Measurements from ENCODE around the gene FMN1.
"Not testable (repeated sequence)": the region's sequence is repeated elsewhere in the genome, so short reads cannot be mapped to it uniquely, and the experiment has no call there.

FMN1 gene

DNA sequence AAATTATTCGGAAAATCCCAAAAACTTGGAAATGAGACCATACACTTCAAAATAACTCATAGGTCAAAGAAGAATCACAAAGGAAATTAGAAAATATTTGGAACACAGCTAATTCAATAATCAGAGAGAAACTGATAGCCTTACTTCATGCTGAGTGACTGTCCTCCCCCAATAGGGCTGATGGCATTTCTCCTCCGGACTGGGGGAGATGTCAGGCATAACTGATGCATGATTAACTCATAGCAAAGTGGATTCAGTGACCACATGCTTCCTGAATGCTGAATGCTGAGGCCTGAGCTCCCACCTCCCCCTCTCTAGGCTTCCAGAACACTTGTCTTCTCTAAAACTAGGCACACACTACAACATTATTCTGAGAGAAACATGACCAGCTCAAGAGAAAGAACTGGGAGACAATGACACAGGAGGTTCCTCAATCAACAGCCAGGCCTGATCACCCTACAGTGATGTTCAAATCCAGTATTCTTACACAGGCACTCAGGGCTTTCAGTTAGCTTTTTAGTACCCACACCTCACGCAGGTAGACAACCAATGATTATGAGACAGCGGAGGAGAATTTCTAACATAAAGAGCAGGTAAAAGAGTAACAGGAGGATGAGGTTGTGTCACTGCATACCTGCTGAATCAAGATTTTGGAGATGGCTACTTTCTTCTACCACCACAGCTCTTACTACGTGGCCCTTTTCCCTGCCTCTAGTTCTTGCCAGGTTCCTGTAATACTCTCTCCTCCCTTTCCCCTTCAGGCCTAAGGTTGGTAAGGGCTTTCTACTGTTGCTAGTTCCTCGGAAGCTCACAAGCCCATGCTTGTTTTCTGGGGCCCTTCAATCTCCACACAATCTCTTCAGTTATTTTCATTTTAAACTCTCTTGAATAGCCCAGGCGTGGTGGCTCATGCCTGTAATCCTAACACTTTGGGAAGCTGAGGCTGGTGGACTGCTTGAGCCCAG, 96.1 kb downstream of the FMN1 start:
- DNase-seq (ENCODE audit: insufficient read length, low spot score) (peak; percentile 41), FAIRE-seq (peak; percentile 76)

DNA sequence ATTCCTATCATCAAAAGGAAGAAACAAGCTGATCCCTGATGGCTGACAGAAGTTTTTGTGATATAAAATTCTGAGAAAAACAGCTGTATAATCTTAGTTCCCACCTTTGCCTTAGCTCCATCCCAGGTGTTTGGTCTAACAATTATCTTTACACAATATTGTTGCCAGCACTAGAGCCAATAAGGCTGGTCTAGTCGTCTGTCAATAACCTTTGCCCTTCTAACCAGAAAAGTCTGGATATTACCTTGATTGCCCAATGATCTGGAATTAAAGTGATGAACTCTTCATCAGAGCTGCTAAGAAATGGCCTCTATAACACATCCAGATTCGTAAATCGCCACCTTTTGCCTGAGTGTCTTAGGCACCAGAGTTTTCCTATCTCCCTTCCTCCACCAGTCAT, 98.4 kb downstream of the FMN1 start:
- FAIRE-seq: no peak
- DNase-seq (ENCODE audit: insufficient read length, low spot score): no peak

DNA sequence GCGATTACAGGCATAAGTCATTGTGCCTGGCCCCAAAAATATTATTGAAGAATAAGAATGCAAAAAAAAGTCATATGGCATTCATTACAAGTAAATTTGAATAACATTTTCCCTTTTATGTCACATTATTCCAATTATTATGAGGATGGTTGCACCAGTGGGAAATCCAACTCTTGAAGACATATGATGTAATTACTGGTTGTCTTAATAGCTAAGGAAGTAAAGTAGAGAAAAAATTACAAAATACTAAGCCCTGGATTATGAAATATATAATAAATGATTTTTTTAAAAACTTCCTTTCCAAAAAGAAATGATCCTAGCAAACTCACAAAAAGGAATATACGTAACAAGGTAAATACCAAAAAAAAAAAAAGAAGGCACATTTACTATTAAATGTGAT, 98.9 kb downstream of the FMN1 start:
- FAIRE-seq (no peak), DNase-seq (ENCODE audit: insufficient read length, low spot score) (no peak)

DNA sequence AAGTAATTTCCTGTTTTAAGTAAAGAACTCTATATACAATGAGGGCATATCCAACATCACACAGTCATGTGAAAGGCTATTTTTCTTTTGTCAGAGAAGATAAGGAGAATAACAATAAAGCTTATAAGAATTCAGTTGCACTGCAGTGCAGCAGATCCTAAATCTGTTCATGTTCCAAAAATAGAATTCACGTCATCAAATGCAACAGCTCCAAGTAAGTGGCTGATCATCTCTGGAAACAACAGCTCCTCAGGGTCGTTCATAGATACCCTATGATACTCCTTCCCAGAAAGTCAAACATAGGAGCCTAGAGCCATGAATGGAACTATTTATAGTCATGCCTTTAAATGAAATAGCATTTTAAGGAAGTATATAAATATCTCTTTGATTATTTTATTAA, 100.2 kb downstream of the FMN1 start:
- DNase-seq (ENCODE audit: insufficient read length, low spot score) (no peak), FAIRE-seq (no peak)

DNA sequence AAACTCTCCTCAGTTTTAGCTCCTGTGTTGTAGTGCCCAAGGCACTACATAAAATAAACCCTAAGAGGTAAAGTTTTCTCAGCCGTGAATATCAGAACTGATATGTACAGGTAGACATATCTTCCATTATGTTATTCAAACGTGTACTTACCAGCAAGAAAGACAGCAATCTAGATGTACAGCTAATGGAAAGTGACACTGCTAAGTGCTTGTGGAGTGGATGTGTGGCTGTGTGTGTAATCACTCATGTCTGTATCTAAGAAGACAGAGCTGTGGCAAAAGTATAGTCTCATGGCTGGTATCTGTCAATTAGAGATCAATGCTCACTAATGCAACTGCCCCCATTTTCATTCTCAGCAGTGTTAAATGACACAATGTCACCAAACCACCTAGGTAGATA, 101.3 kb downstream of the FMN1 start:
- FAIRE-seq: no peak

DNA sequence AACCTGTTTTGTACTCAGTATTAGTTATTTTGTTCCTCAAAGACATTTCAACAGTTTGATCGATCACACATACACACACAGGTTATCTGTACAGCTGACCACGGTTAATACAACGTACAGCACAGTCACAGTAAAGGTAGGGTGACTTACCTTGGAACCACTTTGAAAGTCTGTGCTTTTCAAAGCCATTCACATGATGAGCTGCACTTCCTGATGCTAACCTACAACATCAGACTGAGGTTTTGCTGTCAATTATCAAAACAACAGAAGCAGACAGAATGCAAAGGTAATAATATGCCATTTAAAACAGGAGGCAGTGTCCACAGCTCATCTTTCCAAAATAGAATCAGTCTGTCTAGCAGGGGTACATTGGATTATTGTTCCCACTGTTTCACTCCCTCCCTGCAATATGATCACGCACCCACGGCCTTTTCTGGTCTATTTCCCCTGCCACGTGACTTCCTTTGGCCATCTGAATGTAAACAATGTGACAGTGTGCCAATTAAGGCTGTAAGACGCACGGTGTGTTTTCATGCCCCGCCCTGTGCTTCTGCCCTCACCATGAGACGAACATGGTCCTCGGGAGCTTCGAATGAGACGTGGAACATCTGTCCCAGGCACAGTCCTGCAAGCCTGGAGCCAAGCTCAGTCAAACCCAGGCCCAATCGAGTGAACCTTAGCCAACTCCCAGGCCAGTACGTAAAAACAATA, 102.4 kb downstream of the FMN1 start:
- DNase-seq (ENCODE audit: insufficient read length, low spot score) (no peak), FAIRE-seq (peak; percentile 16)

More for the DNA sequence above, 101.3 kb downstream of the FMN1 start:
- DNase-seq (ENCODE audit: insufficient read length, low spot score): no peak

DNA sequence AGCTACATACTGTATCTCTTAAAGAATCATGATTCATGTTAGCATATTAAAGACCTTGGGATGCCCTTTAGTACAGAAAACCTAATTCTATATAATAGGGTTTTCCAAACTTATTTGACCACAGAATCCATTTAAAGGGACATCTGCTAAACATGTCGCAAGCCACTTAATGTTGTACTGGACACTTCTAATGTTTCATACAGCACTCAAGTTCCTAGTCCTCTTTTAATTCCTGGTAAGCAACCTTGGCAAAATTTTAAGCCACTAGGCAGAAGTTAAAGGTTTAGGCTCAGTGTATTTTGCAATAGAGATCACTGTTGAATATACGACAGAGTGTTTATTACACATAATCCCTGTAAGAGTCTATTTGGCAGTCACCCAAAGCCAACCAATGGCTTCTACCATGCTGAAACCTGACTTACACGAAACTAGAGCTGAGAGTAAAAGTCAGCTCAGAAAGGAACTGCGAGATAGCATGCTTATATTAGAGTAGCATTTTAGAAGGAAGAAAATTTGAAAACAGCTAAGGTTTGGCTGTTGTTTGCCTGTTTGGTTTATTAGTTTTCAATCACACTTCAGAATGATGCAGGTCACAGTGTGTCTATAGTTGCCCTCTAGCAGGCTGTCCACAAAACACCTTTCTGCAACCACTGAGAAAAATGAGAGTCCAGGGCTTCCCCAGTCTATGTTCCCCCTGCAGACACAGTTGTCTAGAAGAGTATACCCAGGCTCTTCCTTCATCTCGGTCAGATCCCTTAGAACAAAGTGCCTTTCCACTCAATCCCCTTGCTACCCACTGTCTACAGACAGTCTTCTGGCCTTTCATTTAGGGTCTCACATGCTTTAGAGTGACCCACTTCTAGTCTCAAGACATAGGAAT, 104.4 kb downstream of the FMN1 start:
- FAIRE-seq: no peak
- DNase-seq (ENCODE audit: insufficient read length, low spot score): no peak

DNA sequence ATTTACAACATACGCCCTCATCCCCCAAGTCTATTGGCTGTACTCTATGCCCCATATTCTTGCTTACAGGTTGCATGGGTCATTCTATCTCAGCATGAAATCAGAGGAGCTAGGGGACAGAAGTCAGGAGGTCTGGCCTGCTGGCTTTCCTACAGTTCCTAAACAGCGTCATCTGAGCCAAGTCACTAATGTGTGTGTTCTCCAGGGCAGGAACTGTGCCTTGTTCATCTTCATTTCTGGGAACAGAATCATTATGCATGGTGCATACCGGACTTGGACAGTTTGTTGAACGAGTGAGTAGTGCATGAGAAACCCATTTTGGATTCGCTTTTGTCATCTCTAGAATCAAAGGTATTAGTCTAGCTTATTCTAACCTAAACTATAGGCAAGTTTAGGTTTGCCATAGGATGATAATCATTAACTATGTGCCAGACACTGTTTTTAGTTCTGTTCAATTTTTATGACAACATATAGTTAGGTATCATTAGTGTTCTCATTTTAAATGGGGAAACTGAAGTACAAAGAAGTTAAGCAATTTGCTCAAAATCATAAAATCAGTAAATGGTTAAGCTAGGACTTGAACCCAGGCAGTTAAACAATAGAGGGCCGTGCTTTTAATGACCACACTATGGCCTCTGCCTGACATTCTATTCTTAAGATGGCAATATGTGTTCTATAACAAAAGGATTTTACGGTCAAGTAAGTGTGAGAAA, 105.2 kb downstream of the FMN1 start:
- DNase-seq (ENCODE audit: insufficient read length, low spot score): no peak
- peak; percentile 44 for FAIRE-seq

DNA sequence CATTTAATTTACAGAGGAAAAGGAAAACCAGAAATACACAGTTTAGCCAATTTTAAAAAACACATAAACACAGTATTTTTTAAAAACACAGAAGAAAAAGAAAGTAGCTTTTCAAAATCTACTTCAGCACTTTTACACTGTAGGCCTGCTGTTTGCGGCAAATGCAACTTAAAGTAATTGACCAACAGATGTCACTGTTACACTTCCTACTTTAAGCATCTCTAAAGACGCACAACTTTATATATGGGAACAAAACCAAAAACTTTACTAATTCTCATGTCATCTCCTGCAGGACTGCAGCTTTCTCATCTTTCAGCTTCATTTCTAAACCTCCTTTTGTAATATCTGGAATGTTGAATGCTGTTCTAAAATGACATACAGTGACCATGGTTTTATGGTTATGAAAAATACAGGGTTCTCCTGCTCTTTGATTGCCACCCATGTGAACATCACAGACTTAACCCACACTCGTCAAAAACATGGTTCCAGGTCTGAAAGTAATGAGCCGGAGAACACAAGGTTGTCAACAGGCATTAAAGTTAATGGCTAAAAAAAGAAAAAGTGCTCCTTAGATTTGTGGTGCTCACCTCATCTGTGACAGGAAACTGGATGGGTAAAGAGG, 107.9 kb downstream of the FMN1 start:
- no peak for FAIRE-seq

DNA sequence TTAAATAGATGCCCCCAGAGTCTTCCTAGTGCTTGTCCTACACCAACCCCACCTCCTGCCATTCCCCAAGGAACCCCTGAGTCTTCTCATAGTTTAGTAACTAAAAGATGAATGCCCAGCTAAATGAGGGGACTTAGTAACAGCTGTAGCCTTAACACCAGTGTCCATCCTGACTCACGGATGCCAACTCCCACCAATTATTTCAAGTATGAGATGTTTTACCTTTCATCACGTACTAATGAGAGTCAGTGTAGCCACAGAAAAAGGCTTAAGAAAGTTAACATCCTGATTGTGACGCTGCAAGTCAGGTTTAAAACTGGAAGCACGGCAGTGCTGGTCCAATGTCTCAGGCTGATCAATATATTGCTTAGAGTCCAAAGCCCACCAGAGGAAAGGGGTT, 109.9 kb downstream of the FMN1 start:
- DNase-seq (ENCODE audit: insufficient read length, low spot score): no peak
- FAIRE-seq: no peak

More for the DNA sequence above, 107.9 kb downstream of the FMN1 start:
- peak; percentile 36 for DNase-seq (ENCODE audit: insufficient read length, low spot score)

DNA sequence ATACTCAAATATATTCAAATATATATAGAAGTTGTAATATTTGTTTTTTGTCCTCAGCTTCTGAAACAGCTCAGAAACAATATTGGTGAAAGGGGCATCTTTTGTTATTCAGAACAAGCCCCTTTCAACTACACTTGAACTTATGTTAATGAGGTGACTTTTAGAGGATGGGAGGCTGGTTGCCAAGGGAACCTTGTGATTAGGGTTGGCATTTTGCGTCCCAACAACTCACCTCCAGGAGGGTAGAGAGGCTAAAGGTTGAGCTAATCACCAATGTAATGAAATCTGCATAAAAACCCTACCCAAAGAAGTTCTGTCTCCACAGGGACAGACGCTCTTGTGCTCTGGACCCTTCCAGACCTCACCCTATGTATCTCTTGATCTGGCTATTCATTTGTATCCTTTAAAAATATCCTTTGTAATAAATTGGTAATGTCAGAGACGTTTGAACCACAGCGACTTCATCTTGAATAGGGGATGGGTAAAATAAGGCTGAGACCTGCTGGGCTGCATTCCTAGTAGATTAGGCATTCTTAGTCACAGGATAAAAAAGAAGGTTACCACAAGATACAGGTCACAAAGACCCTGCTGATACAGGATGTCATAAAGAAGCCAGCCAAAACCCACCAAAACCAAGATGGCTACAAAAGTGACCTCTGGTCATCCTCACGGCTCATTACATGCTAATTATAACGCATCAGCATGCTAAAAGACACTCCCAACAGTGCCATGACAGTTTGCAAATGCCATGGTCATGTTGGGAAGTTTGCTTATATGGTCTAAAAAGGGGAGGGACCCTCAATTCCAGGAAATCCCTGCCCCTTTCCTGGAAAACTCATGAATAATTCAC, 111.1 kb downstream of the FMN1 start:
- DNase-seq (ENCODE audit: insufficient read length, low spot score) (no peak), FAIRE-seq (no peak)

DNA sequence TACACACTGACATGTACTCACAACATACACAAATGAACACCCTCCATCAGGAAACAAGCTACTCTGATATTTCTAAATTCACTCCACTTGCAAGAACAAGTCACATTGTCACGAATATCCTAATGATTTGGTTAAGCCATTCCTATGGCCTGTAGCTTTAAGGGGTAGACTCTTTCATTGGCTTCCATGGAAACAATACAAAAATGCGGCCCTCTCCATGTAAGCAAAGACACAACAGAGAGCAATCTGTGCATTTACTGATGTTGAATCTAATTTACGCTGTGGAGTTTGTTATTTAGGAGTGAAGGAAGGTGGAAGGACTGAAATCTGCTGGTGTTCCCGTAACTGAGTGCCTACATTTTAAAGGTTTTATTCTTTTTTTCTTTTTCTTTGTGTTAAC, 114.5 kb downstream of the FMN1 start:
- no peak for FAIRE-seq
- DNase-seq (ENCODE audit: insufficient read length, low spot score): no peak

DNA sequence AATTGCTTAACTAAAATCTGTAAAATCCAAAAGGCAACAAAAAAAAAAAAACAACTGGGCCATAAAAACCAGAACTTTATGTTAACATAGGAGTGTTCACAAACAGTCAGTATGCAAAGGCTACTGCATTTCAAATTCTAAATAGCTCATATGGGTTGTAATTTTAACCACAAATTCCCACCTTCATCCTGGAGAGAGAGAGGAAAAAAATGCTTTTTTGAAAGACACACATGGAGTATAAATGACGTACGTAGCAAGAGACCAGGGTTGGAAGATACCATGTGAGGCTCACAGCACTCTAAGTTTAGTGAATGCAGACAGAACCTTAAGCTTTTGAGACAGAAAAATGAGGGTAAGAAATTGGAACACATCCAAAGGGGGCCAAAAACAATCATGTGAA, 115.9 kb downstream of the FMN1 start:
- no peak for FAIRE-seq
- no peak for DNase-seq (ENCODE audit: insufficient read length, low spot score)

DNA sequence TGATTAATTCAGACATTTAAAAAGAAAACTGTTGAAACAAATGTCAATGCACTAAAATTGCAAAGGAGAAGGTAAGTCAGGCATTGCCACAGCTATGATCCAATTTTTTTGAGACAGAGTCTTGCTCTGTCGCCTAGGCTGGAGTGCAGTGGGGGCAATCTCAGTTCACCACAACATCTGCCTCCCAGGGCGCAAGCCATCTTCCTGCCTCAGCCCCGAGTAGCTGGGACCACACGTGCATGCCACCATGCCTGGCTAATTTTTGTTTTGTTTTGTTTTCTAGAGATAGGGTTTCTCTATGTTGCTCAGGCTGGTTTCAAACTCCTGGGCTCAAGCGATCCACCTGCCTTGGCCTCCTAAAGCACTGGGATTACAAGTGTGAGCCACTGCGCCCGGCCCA, 117.6 kb downstream of the FMN1 start:
- DNase-seq (ENCODE audit: insufficient read length, low spot score) (no peak), FAIRE-seq (no peak)

DNA sequence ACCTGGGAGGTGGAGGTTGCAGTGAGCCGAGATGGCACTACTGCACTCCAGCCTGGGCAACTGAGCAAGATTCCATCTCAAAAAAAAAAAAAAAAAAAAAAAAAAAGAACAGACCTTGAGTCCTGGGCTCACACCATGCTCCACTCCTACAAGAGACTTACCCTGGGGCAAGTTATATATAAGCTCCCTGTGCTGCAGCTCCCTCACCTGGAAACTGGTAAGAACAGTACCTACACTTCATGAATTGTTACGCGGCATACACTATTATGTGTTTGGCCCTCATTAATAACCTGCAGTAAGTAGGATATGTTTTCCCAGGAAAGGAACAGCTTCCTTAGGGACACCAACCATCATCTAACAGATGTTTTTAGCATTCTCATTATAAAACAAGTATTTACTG, 119.6 kb downstream of the FMN1 start:
- DNase-seq (ENCODE audit: insufficient read length, low spot score) (no peak), FAIRE-seq (no peak)

DNA sequence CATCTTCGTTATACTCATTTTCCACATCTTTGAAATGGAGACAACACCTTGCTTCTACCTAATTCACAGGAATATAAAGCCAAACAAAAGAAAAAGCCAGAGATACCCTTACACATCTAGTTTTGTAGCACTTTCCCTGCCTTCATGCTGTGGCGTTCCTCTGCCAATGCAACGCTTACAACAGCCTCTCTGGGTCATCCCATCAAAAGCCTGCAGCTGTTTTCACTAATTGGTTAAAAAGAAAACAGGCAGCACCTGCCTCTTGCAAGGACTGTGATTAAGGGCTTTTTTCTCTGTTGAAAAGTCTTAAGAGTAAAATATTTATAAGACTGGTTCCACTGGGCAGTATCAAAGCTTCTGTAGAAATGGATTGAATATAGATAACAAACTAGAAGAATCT, 120.3 kb downstream of the FMN1 start:
- DNase-seq (ENCODE audit: insufficient read length, low spot score) (no peak), FAIRE-seq (no peak)

DNA sequence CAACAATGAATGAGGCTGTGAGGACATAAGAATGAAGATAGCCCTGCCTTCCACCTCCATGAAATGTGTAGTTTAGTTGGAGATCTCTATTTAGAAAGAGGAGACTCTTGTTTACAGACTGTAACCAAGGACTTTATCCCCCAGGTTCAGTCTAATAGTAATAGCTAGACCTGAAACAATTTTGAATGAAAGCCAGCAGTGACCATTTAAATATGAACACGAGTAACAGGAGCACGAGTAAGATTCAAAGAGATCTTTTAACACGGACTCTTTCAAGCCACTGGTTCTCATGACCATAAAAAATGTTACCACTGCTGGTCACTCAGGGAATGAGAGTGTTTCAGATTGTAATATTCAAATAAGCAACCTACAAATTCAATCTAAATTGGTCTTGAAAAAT, 123.1 kb downstream of the FMN1 start:
- no peak for FAIRE-seq
- DNase-seq (ENCODE audit: insufficient read length, low spot score): no peak

DNA sequence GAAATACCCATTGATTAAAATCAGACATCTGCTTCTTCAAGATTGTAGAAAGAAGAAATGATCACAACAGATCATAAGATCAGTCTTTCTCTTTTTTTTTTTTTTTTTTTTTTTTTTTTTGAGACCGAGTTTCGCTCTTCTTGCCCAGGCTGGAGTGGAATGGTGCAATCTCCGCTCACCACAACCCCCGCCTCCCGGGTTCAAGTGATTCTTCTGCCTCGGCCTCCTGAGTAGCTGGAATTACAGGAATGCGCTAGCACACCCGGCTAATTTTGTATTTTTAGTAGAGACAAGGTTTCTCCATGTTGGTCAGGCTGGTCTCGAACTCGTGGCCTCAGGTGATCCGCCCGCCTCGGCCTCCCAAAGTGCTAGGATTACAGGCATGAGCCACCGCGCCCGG, 124.6 kb downstream of the FMN1 start:
- FAIRE-seq; DNase-seq (ENCODE audit: insufficient read length, low spot score): not testable (repeated sequence)

DNA sequence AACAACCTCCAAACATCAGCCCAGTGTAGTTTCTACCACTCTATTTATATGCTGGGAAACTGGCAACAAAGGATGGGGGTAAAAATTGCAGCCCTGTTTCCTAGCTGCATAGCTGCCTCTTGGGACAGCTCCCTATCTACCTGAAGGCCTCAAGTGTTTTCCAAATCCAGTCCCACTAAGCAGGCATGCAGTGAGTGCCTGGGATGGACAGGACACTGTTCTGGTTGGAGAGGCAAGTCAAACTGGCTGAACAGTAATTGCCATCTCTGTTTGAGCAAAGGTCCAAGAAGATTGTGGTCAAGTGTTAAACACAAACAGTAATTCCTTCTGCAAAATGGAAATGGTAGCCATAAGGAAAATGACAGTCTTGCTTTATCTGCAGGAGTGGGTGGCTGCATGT, 125.4 kb downstream of the FMN1 start:
- FAIRE-seq (no peak), DNase-seq (ENCODE audit: insufficient read length, low spot score) (no peak)
